A549 (cell line): ENCODE measurements around the gene SLC24A4. TPM values are rescaled to one million over a fixed set of nuclear protein-coding genes. Genes with fewer than 3 reads are reported as not detected.

Source experiments
- ATAC-seq, 2 experiments: fragments of 200-7000 bp in 1 of 2; fragments of >200 bp in 1 of 2; cut with Nextera tagmentation in 1 of 2; cut with Tn5 transposase in 1 of 2; 3 replicates each; pipeline versions ENCODE4 v1.8.0 to v1.9.1; 2018 to 2020; ENCODE audit warnings: mild to moderate bottlenecking in 1 of 2, moderate library complexity in 1 of 2
- CTCF ChIA-PET: fragments of 300-600 bp; sonication (Branson Sonifier 250); formaldehyde crosslinking; extraction: SDS; loops from one replicate; lab custom pipeline; 2021; ENCODE audit warnings: antibody characterized with exemption, inconsistent platforms; lab: Yijun Ruan, JAX
- POLR2A ChIA-PET: fragments of 350-600 bp; formaldehyde crosslinking; extraction: SDS; loops from one replicate; lab custom pipeline; 2021; ENCODE audit warnings: antibody characterized with exemption, inconsistent platforms; lab: Yijun Ruan, JAX
- DNase-seq, 2 experiments: peaks; one replicate each; pipeline versions ENCODE4 v3.0.0 to v3.0.0-alpha.2; 2011 to 2016; ENCODE audit warnings: low read depth in 1 of 2, low spot score in 1 of 2
- FAIRE-seq: peaks from 2 replicates; lab custom pipeline; 2011; peaks lifted over from hg19 to GRCh38; lab: Jason Lieb, UNC
- H3K27ac ChIP-seq, 2 experiments: fragments of >200 bp; sonication (Bioruptor Twin); formaldehyde crosslinking; 3 replicates each; pipeline ENCODE4 v1.5.1; 2016 to 2017
- H3K4me1 ChIP-seq: fragments of >200 bp; sonication (Bioruptor Twin); formaldehyde crosslinking; 3 replicates; pipeline ENCODE4 v1.6.1; 2016
- H3K4me2 ChIP-seq: fragments of >200 bp; sonication (Bioruptor Twin); formaldehyde crosslinking; 3 replicates; pipeline ENCODE4 v1.6.1; 2016
- H3K4me3 ChIP-seq: fragments of >200 bp; sonication (Bioruptor Twin); formaldehyde crosslinking; 3 replicates; pipeline ENCODE4 v1.5.1; 2016
- H3K9me3 ChIP-seq: fragments of >200 bp; sonication (Bioruptor Twin); formaldehyde crosslinking; 3 replicates; pipeline ENCODE4 v1.6.1; 2016
- CBX2 ChIP-seq: fragments of 200-600 bp; sonication (generic); IDR thresholded peaks from 2 replicates; pipeline ENCODE4 v1.6.1; 2016; ENCODE audit warnings: low read depth, mild to moderate bottlenecking, borderline replicate concordance
- EHMT2 ChIP-seq: fragments of 200-600 bp; sonication (generic); IDR thresholded peaks from 2 replicates; pipeline ENCODE4 v1.6.1; 2016; ENCODE audit warnings: antibody characterized with exemption, low read depth, mild to moderate bottlenecking, moderate library complexity
- EP300 ChIP-seq, 2 experiments: fragments of >200 bp; sonication (Bioruptor Twin); formaldehyde crosslinking; IDR thresholded peaks; 2 replicates in 1 of 2; 3 replicates in 1 of 2; pipeline ENCODE4 v1.6.1; 2016 to 2017
- FOXS1 ChIP-seq: fragments of 250-450 bp; sonication (Bioruptor Pico); IDR thresholded peaks from 2 replicates; pipeline ENCODE4 v1.5.0; 2020; ENCODE audit warnings: mild to moderate bottlenecking, moderate library complexity
- JUN ChIP-seq, 2 experiments: fragments of >200 bp; sonication (Bioruptor Twin); formaldehyde crosslinking; IDR thresholded peaks; 2 replicates in 1 of 2; 3 replicates in 1 of 2; pipeline ENCODE4 v1.6.1; 2016 to 2017
- NFE2L2 ChIP-seq: fragments of 150-350 bp; conservative IDR thresholded peaks from 2 replicates; pipeline ENCODE4 v1.6.1; 2014; ENCODE audit warnings: low read length
- PHF8 ChIP-seq: fragments of 200-600 bp; sonication (generic); IDR thresholded peaks from 2 replicates; pipeline ENCODE4 v1.6.1; 2016; ENCODE audit warnings: low read depth, mild to moderate bottlenecking, antibody characterized with exemption, moderate library complexity, borderline replicate concordance
- POLR2A ChIP-seq: IDR thresholded peaks from 2 replicates; pipeline ENCODE4 v1.6.1; 2012; ENCODE audit warnings: mild to moderate bottlenecking, low read length
- RARB ChIP-seq: fragments of 250-450 bp; sonication (Bioruptor Pico); IDR thresholded peaks from 2 replicates; pipeline ENCODE4 v1.8.0; 2021; ENCODE audit warnings: mild to moderate bottlenecking, moderate library complexity
- RNF2 ChIP-seq: fragments of 200-600 bp; sonication (generic); IDR thresholded peaks from 2 replicates; pipeline ENCODE4 v1.6.1; 2016; ENCODE audit warnings: low read depth, mild to moderate bottlenecking, antibody characterized with exemption, moderate library complexity, borderline replicate concordance
- SREBF2 ChIP-seq: fragments of 450-650 bp; IDR thresholded peaks from 2 replicates; pipeline ENCODE4 v1.6.1; 2014; ENCODE audit warnings: mild to moderate bottlenecking, moderate library complexity
- TP53 ChIP-seq: fragments of 250-450 bp; sonication (Bioruptor Pico); IDR thresholded peaks from 2 replicates; pipeline ENCODE4 v1.5.0; 2021; ENCODE audit warnings: mild to moderate bottlenecking, moderate library complexity
- ZC3H11A ChIP-seq: fragments of 450-650 bp; IDR thresholded peaks from 2 replicates; pipeline ENCODE4 v1.6.1; 2014; ENCODE audit warnings: antibody characterized with exemption, mild to moderate bottlenecking
- ZFP36 ChIP-seq: fragments of 450-650 bp; IDR thresholded peaks from 2 replicates; pipeline ENCODE4 v1.6.1; 2014; ENCODE audit warnings: borderline replicate concordance; ENCODE audit not compliant: partially characterized antibody
- ZNF302 ChIP-seq: fragments of 250-450 bp; sonication (Bioruptor Pico); IDR thresholded peaks from 2 replicates; pipeline ENCODE4 v1.9.0; 2021; ENCODE audit warnings: inconsistent platforms, mild to moderate bottlenecking, moderate library complexity
- WGBS: methylation state at CpG from one replicate; pipeline ENCODE4 v1.1.6; 2017; ENCODE audit errors: missing lambda C conversion rate; 5-methylcytosine and 5-hydroxymethylcytosine counted together
- polyA plus RNA-seq, 4 experiments: library from polyadenylated mRNA; depleted of rRNA in 3 of 4; stranded (reverse); fragments of >200 nt; fragmentation: RNase III in 1 of 4; extraction: RNeasy Plus Mini Kit Qiagen cat#74134 plus additional on column Dnase treatment in 1 of 4; gene quantifications; 2 replicates in 3 of 4; 3 replicates in 1 of 4; pipeline ENCODE4 v1.2.3, GENCODE V29; 2011 to 2017
- TF ChIP-seq, protein P1 (sequence below): fragments of >200 bp; sonication (Bioruptor Twin); formaldehyde crosslinking; IDR thresholded peaks from 3 replicates; pipeline ENCODE4 v1.6.1; 2016
- TF ChIP-seq, protein P2 (sequence below): fragments of >200 bp; sonication (Bioruptor Twin); formaldehyde crosslinking; IDR thresholded peaks from 2 replicates; pipeline ENCODE4 v1.6.1; 2016
- TF ChIP-seq, protein P3 (sequence below): IDR thresholded peaks from 2 replicates; pipeline ENCODE4 v1.6.1; 2012; ENCODE audit warnings: low read depth, borderline replicate concordance
- TF ChIP-seq, protein P4 (sequence below): fragments of >200 bp; sonication (Bioruptor Twin); formaldehyde crosslinking; IDR thresholded peaks from 3 replicates; pipeline ENCODE4 v1.5.1; 2016

Gene SLC24A4
- polyA plus RNA-seq, 2 of the 4 experiments (the other 2 are of a cell fraction): 0.05 to 0.19 TPM

DNA sequence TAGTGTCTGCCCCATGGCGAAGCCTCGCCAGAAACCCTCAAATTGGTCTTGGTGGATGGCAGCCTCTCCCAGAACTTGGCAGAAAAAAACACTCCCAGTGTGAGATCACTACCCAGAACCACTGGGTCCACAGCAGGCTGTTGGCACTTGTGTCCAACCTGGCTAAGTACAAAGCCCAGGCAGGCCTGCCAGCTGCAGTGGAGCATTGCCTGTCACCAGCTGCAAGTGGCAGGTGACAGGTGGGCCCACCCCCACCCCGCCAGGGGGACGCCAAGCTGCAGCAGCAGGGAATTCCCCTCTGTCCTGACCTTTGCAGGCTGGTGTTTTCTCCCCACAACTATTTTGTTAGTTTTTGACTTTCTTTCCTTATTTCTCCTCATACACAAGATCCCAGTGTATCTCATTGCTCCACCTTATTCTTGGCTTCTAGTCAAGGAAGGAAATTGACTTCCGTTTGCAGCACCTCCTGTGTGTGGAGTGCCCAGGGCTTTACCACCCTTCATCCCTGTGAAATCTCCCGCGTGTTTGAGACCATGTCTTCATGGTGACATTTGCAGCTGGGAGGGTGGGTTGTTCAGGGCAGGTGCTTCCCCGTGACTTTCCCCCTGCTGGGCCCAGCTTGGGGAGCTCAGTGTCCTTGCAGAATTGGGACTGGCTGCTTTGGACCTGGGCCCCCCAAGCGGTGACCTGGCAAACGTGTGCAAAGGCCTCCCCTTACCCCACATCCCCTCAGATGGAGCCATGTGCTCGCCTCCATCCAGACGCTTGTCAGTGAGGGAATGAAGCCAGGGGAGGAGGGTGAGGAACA, 116.8 kb downstream of the SLC24A4 start:
- Histone ChIP-seq H3K27ac (no peak overlapping the region), H3K4me3 (no peak overlapping the region), H3K9me3 (no peaks in the 10 kb centered on the region), H3K4me2 (no peak overlapping the region), H3K4me1 (no peaks in the 10 kb centered on the region)
- ChIA-PET POLR2A (no interaction called here), CTCF (no interaction called here)
- no peak for TF ChIP-seq RARB (CRISPR knock-in tag)
- TF ChIP-seq, protein P1, sequence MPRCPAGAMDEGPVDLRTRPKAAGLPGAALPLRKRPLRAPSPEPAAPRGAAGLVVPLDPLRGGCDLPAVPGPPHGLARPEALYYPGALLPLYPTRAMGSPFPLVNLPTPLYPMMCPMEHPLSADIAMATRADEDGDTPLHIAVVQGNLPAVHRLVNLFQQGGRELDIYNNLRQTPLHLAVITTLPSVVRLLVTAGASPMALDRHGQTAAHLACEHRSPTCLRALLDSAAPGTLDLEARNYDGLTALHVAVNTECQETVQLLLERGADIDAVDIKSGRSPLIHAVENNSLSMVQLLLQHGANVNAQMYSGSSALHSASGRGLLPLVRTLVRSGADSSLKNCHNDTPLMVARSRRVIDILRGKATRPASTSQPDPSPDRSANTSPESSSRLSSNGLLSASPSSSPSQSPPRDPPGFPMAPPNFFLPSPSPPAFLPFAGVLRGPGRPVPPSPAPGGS: no peak
- TF ChIP-seq RNF2: no peak
- no peak for TF ChIP-seq EHMT2
- no peak for TF ChIP-seq POLR2A
- no peak for TF ChIP-seq EP300 (IDR thresholded peaks at IDR 0.05)
- TF ChIP-seq, protein P2, sequence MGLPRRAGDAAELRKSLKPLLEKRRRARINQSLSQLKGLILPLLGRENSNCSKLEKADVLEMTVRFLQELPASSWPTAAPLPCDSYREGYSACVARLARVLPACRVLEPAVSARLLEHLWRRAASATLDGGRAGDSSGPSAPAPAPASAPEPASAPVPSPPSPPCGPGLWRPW: no peak
- TF ChIP-seq CBX2: no peak
- TF ChIP-seq JUN (IDR thresholded peaks at IDR 0.05): no peak
- no peak for TF ChIP-seq ZC3H11A
- TF ChIP-seq, protein P3, sequence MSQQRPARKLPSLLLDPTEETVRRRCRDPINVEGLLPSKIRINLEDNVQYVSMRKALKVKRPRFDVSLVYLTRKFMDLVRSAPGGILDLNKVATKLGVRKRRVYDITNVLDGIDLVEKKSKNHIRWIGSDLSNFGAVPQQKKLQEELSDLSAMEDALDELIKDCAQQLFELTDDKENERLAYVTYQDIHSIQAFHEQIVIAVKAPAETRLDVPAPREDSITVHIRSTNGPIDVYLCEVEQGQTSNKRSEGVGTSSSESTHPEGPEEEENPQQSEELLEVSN: no peak
- no peak for TF ChIP-seq SREBF2
- TF ChIP-seq ZNF302 (CRISPR knock-in tag): no peak
- TF ChIP-seq, protein P4, sequence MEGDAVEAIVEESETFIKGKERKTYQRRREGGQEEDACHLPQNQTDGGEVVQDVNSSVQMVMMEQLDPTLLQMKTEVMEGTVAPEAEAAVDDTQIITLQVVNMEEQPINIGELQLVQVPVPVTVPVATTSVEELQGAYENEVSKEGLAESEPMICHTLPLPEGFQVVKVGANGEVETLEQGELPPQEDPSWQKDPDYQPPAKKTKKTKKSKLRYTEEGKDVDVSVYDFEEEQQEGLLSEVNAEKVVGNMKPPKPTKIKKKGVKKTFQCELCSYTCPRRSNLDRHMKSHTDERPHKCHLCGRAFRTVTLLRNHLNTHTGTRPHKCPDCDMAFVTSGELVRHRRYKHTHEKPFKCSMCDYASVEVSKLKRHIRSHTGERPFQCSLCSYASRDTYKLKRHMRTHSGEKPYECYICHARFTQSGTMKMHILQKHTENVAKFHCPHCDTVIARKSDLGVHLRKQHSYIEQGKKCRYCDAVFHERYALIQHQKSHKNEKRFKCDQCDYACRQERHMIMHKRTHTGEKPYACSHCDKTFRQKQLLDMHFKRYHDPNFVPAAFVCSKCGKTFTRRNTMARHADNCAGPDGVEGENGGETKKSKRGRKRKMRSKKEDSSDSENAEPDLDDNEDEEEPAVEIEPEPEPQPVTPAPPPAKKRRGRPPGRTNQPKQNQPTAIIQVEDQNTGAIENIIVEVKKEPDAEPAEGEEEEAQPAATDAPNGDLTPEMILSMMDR: no peak
- no peak for DNase-seq
- WGBS: 58% methylated on average over 9 of the region's 12 CpGs
- FAIRE-seq: no peak
- ATAC-seq: no peak; a peak in 1 of 6 replicates

DNA sequence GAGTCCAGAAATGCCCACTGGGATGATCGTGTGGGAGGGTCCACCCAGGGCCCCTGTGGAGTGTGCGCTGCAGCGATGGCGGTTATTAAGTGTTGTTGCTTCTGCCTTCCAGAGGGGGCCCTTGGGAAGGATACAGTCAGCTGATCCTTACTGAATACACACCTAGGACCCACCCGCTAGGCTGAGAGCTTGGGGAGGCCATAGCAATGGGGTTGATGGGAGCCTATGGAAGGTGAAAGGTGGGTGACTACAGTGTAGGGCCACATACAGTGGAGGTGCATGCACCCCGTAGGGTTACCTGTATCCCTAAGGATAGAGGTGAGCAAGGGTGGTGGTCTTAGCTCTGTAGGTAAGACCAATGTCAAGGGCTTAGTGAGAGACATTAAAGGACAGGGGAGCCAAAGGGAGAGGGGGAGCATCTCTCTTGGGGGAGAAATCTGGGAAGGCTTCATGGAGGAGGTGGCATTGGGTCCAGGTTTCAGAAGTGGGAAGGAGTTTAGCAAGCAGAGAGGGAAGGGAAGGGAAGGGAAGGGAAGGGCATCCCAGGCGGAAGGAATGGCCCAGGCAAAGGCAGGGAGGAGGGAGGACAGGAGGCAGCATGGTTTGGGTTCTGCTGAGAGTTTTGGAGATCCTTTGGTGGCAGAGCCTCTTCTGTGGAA, 117.5 kb downstream of the SLC24A4 start:
- ATAC-seq: peak in 1 of 2 experiments; percentile 23; a peak in 1 of 6 replicates
- 86% methylated on average over 7 of the region's 7 CpGs for WGBS
- CTCF ChIA-PET: no interaction called here

DNA sequence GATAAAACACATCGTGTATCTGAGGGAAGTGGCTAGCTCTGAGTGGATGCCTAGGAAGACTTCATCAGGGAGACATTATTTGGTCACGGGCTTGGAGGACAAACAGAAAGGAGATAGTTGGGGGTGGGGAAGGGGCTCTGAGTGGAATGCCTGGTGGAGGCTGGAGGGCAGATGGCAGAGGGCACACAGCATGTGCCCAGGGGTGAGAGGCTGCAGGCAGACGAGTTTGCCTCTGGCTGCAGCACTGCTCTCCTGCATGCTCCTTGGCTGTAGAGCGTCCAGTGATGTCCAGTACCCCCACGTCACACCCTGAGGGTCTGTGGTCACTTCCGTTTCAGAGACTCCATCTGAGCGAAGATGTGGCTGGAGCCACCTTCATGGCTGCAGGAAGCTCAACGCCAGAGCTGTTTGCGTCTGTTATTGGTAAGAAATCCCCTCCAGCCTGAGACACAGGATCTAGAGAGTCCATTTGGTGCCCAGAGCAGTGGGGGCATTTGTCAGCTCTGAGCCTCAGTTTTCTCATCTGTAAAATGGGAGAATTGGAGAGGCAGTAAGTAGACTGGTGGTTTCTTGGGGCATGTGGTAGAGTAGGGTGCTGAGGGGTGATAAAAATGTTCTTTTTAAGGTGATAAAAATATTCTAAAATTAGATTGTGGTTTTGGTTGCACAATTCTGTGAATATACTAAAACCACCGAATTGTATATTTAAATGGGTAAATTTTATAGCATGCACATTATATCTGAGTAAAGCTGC, 119.0 kb downstream of the SLC24A4 start:
- no peak for DNase-seq
- POLR2A ChIA-PET: no interaction called here
- WGBS: 70% methylated on average over 10 of the region's 10 CpGs

More for the DNA sequence above, 117.5 kb downstream of the SLC24A4 start:
- no peaks in the 10 kb centered on the region for H3K4me1 ChIP-seq
- peak; percentile 92 for TF ChIP-seq ZFP36
- no peak for TF ChIP-seq TP53 (CRISPR knock-in tag)
- DNase-seq (no peak), FAIRE-seq (no peak)
- H3K4me2 ChIP-seq: no peak overlapping the region
- POLR2A ChIA-PET: no interaction called here
- no peak overlapping the region for H3K27ac ChIP-seq
- H3K4me3 ChIP-seq: no peak overlapping the region
- H3K9me3 ChIP-seq: no peaks in the 10 kb centered on the region

More for the DNA sequence above, 119.0 kb downstream of the SLC24A4 start:
- Histone ChIP-seq H3K27ac (no peak overlapping the region), H3K9me3 (no peaks in the 10 kb centered on the region), H3K4me1 (no peaks in the 10 kb centered on the region), H3K4me3 (no peak overlapping the region), H3K4me2 (no peak overlapping the region)
- ATAC-seq (no peak), FAIRE-seq (no peak)
- CTCF ChIA-PET: no interaction called here
- no peak for TF ChIP-seq SREBF2
- no peak for TF ChIP-seq POLR2A
- TF ChIP-seq, protein P2: no peak
- TF ChIP-seq EP300 (IDR thresholded peaks at IDR 0.05): no peak
- no peak for TF ChIP-seq PHF8
- no peak for TF ChIP-seq NFE2L2
- TF ChIP-seq RNF2: no peak
- TF ChIP-seq FOXS1: no peak
- TF ChIP-seq TP53 (CRISPR knock-in tag): no peak
